GM21515 (cell line): ENCODE measurements around the gene LGALS14.

Source experiments
- ATAC-seq: cut with Tn5 transposase; IDR thresholded peaks from one replicate; pipeline ENCODE4 v1.9.1; 2021; ENCODE audit not compliant: unreplicated experiment

LGALS14 gene

GRCh38 chr19:39745643-39746042 lies 41.4 kb downstream of the LGALS14 start:
- ATAC-seq: no peak

- no peak for ATAC-seq
These were observed 42.7 kb downstream of the LGALS14 start for GRCh38 chr19:39746836-39747529.

GRCh38 chr19:39749981-39750380 lies 45.7 kb downstream of the LGALS14 start:
- ATAC-seq: no peak

- ATAC-seq: no peak
These were observed 48.1 kb downstream of the LGALS14 start for GRCh38 chr19:39752390-39752789.

- no peak for ATAC-seq
These were observed 48.5 kb downstream of the LGALS14 start for GRCh38 chr19:39752795-39753194.

GRCh38 chr19:39754544-39754943 lies 50.3 kb downstream of the LGALS14 start:
- no peak for ATAC-seq

- no peak for ATAC-seq
These were observed 50.7 kb downstream of the LGALS14 start for GRCh38 chr19:39754971-39755370.
